DLD1 (cell line): ENCODE results near the gene XDH.

ENCODE experiments used
- in situ Hi-C: cut with HindIII; loops from 2 replicates; pipeline ENCODE4 v1.10.0; 2017; ENCODE audit warnings: low sequenced_read_pairs

Gene XDH

DNA sequence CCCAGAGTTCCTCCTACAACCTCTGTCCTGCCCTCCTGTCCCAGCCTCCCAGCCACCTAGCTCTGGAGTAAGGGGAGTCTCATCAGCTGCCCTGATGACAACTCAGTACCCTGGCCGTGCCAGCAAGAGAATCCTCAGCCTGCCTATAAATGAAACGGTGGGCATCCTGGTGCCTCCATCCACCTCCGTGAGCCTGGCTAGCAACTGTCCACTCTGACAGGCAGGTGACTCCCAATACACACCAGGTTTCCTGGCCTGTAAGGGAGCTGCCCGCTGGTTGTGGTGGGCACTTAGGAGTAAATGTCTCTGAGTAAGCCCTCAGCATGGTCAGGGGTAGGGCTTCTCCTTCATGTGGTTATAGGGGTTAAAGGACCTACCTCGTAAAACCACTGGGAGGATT, 81.5 kb downstream of the XDH start:
- in situ Hi-C loops = no loop called here

DNA sequence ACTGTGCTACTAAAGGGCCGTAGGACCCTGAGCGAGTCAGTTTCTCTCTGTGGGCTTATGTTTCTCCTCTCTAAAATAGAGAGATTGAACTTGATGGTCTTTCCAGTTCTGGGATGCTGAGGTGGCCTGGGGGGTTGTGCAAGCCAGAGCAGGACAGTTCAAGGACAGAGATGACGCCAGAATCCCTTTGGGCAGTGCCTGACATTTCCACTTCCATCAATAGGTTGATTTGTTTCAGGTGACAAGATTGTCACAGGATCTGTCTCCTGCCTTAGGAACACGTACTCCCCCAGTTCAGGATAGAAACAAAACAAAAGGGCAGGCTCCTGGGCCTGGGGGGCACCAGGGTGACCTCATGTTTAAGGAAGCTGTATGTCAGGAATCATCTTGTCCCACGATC, 82.0 kb downstream of the XDH start:
- in situ Hi-C loops = no loop called here

DNA sequence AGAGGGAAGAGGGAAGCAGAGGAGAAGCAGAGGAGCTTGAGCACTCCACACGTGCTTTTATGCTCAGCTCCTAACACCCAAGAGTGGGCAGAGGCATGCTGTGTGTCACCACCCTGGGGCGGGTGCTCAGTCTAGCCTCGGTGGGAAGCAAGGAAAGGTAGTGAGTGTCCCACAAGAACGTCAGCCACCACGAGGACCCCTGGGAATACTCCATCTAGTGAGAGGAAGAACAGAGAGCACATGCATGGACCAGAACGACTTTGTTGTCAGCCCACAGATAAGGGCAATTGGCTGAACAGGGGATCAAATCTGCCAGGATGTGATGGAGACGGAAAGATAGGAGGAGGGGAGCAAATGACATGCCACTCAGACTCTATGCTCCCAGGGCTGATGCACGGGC, 83.4 kb downstream of the XDH start:
- in situ Hi-C loops = no loop called here

DNA sequence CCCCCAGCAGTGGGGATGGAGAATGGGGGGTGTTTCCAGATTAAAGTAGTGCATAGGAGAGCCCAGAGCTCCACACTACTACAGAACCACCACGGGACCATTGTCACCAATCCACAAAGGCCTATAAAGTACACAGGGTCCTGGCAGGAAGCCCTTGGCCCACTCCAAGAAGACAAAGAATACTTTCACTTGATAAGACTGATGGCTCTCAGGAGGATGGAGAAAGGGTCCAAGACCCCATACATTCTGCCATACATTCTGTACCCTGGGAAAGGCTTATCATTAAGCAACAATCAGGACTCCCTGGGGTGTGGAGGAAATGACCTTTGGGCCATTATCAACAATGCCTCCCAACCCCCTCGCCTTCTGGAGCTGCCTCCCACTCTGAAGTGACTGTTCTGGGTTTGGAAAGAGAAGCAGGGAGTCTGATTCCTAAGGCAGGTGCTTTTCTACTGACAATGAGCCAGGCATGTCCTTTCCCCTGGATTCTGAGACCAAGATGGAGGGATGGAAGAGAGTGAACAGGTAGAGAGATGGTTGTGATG, 85.4 kb downstream of the XDH start:
- in situ Hi-C loops = no loop called here

DNA sequence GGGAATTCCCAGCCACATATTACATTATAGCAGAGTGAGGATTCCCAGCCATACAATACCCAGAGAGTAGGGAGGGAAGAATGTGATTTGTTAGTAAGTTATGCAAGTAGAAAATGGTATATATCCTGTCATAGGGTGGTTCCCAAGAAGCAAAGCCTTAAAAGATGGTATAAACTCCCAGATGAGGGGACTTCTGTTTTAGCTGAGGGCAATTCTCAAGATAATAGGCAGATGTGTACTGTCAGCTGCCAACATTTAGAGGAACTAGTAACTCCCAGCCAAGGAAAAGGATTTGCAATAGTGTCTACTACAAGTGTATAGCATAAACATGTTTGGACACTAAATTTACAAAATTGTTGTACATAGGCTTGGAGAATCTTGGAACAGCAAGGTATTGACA, 86.5 kb downstream of the XDH start:
- in situ Hi-C loops = no loop called here

DNA sequence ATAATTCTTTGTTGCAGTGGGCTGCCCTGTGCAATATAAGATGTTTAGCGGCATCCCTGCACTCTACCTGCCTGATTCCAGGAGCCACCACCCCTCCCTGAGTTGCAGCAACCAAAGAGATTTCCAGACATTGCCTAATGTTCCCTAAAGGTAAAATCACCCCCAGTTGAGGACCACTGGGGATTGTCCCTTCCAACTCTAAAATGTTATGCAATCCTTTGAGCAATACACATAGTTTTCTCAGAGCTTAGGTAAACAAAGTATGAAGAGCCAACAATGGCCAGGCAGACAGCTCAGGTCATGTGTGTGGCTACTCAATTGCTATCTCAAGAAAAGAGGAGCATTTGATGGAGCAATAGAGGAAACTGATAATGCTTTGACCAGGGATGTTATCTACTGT, 87.0 kb downstream of the XDH start:
- in situ Hi-C loops = no loop called here

DNA sequence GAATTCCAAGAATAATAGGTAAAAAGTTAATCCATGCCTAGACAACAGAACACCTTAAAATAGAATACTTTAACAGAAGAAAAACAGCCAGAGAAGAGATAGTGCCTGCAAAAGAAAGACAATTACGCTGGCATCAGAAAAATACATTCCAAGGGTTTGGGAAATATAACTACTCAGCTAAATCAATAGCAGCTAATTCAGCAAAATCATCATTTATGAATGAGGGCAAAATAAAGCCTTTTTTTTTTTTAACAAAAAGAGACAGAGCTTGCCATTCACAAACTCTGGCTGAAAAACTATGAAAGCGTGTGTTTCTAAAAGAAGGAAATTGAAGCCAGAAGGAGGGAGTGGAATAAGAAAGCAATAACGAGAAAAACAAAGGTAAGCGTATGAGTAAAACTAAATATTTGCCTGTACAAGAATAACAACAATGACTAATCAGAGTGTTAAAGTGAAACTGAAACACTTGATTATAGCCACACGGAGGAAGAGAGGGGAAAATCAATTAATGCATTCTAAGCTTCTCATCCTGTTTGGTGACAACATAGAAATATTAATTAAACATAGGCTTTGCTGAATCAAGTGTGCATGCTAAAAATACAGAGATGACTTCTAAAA, 90.4 kb downstream of the XDH start:
- in situ Hi-C loops = no loop called here

DNA sequence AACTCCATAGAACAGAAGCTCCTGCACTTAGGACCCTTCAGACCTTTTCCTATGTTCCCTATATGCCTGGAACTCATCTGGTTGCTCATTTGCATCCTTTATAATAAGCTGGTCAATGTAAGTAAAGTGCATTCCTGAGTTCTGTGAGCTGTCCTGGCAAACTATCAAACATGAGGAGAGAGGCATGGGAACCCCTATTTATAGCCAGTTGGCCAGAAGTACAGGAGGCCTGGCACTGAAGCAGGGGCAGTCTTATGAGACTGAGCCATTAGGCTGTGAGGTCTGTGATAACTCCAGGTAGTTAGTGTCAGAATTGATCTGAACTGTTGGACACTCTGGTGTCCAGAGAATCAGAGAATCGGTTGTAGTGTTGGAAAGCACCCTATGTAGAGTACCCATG, 92.2 kb downstream of the XDH start:
- in situ Hi-C loops = no loop called here

DNA sequence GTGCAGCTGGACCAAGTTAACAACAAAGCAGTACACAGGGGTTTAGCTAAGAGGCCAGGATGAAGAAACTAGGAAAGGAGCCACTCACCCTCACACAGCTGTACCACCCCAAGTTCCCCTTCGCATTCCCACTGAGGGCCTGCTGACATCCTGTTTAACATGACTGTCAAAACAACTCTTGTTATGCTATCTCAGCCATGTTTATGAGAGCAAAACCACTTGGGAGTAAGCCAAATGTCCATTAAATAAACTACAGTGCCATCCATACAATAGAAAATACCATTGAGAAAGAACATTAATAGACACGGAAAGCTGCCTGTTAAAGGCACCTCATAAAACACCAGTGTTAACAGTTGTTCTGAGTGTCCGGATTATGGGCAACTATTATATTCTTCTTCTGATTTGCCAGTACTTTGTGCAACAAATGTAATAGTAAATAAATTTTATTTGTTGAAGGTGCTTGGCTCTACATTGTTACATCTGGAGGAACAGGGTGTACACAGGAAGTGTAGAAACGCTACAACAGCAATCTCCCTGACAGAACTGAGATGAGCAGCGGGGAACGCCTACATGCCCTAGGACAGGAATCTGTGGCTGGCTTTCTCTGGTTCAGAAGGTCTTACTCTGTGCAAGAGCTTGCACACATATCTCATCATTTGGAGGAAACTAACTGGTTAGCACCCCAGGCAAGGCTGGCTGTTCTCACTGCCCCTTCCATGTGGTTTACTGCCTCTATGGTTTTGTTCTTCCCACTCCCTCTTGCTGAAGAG, 95.0 kb downstream of the XDH start:
- in situ Hi-C loops = no loop called here

DNA sequence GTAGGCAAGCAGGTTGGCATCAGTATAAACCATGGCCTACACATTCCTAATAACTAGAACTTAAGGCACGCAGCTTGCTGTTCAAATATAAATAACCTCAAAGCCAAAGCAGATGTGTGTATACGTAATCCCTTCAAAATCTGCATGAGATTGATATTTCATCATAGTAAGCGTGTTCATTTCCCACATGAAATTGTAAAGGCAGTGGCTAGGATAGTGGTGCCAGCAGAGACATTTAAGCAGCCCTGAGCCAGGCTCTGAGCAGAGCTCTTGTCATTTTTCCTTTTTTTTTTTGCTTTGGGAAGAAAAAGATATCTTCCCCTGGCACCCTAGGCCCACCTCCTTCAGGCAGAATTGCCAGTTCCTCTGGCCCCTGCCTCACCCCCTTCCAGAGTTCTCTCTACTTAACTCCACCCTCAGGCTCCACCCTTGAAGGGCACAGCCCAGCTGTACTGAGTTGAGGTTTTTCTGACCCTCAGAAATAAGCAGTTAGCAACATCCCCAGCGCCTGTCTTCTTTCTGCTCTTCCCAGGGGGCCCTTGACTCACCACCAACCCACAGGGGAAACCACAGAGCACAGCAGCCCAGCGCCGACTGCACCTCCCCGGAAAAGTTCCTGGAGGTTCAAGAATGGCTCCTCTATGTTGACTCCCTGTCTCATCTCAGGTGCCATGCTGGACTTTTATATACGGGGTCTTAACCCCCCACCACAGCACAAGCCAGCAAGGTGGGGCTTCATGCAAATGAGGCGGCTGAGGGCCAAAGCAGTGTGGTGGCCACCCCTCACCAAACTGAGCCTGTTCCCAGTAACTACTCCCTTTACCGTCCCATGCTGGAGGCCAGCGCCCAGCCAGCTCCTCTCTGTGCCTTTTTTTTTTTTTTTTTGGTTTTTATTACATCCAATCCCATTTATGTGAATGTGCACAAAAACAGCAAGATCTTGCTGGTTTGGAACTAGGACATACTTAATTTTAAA, 95.9 kb downstream of the XDH start:
- in situ Hi-C loops = no loop called here

DNA sequence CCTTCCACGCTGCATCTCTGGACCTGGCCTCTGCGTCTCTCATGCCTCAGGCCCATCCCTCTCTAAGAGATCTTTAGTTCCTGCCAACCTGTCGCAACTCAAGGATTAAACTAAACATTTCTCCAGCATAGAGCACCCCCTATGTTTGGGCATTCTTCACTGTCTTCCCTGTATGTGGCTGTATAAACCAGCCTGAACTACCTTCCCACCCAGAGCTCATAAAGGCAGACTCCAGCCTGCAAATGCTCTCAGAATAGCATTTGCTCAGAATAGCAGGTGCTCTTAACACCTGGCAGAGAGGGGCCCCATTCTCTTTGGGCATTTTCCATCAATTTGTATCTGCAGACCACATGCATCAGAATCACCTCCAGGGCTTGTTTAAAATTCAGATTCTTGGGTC, 97.1 kb downstream of the XDH start:
- in situ Hi-C loops = no loop called here

DNA sequence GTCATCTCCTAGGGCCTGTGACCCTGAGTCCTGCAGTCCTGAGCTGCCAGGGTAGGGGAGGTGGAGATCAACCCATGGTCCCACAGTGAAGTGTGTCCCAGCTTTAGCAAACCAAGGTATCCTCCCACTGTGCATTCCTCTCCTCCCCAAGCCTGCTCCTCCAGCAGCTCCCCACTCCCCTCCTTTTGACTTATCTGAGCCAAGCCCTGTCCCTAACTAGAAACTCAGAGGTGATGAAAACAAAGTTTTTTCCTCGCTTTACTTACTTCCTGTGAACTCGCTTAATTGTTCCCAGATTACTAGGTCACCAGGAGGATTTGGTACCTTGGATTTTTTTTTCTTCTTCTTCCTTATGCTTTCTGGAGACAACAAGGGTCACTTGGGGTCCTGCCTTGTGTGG, 99.8 kb downstream of the XDH start:
- in situ Hi-C loops = no loop called here

DNA sequence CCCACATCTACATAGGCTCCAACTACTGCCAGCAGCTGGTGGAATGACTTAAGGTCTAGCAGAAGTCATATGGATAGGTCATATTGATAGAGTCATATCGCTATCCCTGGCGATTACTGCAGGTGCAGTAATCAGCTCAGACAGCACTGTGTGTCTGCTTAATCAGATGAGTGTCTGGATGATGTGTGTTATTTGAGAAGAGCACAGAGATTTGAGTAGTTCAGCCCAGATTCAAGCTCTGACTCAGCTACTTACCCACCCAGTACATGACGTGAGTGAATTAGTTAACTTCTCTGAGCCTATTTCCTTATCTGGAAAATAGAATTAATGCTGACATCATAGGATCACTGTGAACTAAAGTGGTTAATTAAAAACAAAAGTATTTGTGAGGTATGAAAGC, 101.6 kb downstream of the XDH start:
- in situ Hi-C loops = no loop called here

DNA sequence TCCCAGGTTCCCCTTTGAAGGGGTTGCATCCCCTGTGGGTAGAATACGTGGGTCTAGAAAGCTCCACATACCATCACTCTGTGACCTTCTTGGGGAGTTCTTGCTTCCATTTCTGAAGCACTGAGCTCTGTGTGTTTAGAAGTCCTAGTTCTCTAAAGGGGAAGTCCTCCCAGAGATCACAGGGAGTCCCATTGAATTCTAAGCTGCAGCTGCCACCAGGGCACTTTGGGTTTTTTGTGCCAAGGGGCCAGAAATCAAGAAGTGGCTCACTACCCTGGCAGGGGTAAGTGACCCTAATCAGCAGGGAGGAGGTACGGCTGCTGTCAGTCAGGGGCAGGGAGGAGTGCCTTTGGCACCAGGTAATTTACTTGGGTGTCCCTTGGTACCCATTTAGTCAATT, 109.7 kb downstream of the XDH start:
- in situ Hi-C loops = no loop called here

DNA sequence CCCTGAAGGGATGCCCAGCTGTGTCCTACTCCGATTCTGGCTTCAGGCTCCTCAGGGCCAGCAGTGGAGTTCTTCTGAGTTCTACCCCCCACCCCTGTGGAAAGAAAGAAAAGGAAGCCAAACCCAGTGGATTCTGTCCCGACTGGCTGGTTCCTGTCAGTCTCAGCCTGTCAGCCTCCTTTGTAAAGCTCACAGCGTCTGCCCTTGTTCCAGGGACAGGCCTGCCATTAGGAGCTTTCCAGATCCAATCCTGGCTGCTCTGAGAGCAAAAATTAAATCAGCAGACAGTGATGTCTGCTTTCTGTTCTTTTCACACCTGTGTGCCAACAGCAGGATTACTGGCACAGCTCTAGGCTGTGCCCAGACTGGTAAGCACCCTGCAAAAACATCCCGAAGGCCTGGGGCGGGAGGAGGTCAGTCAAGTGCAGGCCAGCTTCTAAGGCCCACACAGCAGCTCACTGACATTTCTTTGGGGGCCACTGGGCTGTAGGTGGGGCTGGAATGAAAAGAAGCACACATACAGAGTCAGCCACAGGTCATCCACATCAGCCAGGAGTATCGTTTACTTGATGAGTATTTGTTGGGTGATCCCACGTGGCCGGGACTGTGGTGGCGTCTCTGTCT, 111.5 kb downstream of the XDH start:
- in situ Hi-C loops = no loop called here

DNA sequence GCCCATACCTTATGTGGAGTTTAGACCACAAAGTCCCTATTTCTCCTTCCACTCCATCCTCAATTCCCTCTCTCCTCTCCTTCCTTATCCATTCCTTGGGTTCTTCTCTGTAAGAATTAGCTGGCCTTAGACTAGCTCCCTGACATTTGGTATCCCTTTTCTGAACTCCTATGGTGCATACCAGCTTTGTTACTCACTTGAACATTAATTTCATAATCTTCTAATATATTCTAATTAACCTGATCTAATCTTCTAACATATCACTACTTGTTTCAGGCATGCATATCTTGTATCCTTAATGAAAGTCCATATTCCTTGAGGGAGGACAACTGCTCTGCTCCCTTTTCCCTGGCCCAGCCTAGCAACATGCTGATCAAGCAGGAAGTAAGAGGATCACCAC, 114.2 kb downstream of the XDH start:
- in situ Hi-C loops = no loop called here

DNA sequence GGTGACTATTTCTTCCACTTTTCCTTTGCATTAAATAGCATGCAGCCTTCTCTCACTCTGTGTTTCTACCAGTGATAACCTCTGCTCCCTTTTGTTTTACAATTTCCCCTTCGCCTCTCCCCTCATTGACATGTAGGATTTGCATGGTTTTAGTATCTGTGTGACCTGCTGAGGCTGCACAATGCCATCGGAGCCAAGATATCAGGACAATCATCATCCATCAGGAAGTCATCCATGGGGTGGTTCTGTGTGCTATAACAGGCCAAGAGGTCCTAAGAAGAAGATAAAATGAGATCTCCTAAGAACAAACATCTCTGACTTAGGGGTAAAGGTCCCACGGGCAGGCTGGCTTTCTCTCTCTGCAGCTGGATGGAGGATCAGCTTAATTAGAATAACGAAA, 115.0 kb downstream of the XDH start:
- in situ Hi-C loops = no loop called here

DNA sequence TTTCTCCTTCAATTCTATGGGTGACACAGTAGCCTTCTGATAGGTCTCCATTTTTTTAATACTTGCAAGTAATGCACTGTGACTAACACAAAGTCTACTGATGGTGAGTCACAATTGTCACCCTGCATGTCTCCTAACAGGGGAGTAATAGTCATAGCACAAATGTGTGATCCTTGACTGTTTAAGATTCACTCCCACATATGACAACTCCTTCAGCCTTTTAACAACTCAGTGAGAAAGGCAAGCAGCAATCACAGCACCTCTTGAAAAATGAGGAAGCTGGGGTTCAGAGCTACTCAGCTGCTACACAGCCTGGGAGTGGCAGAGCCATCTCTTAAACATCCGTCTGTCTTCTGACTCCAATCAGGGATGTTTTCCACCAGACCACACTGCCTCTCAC, 116.8 kb downstream of the XDH start:
- in situ Hi-C loops = no loop called here

DNA sequence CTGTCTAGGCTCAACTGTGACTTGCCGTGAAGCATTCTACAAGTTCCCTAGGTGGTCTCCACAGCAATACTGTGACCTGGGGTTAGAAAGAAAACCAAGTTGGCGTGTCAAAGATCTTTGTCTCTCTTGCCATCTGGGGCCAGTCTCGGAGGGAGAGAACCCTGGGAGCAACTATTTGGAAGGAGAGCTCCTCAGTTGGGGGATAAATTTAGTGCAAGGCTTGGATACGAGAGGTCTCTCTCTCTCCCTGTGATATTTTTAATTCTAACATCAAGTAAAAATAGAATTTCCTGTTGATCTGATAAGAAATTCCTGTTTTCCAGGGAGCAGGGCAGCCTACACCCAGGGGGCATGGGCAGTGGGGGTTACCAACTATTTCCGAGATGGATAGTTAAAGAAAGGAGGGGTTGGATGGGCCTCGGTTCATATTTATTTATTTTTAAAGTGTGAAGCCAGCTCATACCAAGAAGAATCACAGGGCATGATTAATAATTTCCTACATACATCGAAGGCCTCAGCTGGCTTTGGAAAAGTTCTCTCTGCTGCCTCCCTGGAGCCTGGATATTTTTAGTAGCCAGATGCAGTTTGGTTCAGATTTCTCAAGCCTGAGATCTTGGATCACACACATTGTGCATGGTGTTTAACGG, 117.8 kb downstream of the XDH start:
- in situ Hi-C loops = no loop called here

DNA sequence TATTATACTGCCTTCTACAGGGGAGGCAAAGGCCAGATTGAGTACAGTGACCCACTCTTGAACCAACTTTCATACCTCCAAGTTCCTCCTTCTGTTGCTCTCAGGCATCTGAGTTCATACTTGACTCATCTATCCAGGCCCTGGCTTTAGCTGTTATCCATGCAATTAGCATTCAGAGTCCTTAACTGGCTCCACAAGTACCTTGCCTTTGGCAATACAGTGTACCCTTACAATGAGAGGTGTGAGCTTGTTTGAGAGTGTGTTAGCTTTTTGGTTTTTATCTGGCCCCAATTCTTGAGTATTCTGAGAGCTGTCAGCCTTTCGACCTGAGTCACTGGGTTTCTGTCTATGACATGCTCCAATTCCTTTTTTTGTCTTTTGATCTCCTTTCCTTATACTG, 120.3 kb downstream of the XDH start:
- in situ Hi-C loops = no loop called here

DNA sequence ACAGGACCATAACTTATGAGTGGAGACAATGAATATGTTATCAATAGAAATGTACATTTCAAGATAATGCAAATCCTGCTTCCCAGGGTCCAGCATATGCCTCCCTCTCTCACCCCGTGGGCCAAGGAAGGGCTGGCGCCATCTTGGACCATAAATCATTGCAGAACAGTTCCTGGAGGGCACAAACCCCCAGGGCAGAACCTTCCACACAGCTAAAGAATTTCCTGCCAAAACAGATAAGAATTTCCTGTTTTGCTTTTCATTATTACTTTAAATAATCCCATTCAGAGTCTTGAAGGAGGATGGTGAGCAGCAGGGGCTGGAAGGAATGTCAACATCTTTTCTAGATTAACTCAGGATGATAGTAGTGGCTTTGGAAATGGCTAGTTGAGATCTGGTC, 126.9 kb downstream of the XDH start:
- in situ Hi-C loops = no loop called here
